ENCODE data around the gene RC3H1.

GRCh38 chr1:173937062-173937461 lies 85.1 kb downstream of the RC3H1 start:
- TF ChIP-seq CTCF (IDR thresholded peaks at IDR 0.05; ENCODE audit: insufficient read depth, low read length) (no peak), POLR2AphosphoS5 (IDR thresholded peaks at IDR 0.05; ENCODE audit: low read depth) (no peak), SPI1 (IDR thresholded peaks at IDR 0.05; ENCODE audit: borderline replicate concordance, low read depth) (no peak), GABPA (IDR thresholded peaks at IDR 0.05; ENCODE audit: low read depth) (no peak)
- TF ChIP-seq, protein P1, sequence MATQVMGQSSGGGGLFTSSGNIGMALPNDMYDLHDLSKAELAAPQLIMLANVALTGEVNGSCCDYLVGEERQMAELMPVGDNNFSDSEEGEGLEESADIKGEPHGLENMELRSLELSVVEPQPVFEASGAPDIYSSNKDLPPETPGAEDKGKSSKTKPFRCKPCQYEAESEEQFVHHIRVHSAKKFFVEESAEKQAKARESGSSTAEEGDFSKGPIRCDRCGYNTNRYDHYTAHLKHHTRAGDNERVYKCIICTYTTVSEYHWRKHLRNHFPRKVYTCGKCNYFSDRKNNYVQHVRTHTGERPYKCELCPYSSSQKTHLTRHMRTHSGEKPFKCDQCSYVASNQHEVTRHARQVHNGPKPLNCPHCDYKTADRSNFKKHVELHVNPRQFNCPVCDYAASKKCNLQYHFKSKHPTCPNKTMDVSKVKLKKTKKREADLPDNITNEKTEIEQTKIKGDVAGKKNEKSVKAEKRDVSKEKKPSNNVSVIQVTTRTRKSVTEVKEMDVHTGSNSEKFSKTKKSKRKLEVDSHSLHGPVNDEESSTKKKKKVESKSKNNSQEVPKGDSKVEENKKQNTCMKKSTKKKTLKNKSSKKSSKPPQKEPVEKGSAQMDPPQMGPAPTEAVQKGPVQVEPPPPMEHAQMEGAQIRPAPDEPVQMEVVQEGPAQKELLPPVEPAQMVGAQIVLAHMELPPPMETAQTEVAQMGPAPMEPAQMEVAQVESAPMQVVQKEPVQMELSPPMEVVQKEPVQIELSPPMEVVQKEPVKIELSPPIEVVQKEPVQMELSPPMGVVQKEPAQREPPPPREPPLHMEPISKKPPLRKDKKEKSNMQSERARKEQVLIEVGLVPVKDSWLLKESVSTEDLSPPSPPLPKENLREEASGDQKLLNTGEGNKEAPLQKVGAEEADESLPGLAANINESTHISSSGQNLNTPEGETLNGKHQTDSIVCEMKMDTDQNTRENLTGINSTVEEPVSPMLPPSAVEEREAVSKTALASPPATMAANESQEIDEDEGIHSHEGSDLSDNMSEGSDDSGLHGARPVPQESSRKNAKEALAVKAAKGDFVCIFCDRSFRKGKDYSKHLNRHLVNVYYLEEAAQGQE (IDR thresholded peaks at IDR 0.05; ENCODE audit: insufficient replicate concordance, low read depth), result no peak
